Muscle of arm (tissue), 12 donors: ENCODE results near the gene INKA1. TPM values are rescaled to one million over a fixed set of nuclear protein-coding genes. Genes with fewer than 3 reads are reported as not detected.
"Not testable (repeated sequence)": the region's sequence is repeated elsewhere in the genome, so short reads cannot be mapped to it uniquely, and the experiment has no call there.

Source experiments
- DNase-seq: peaks from one replicate; pipeline ENCODE4 v3.0.0-alpha.2; 2013
- polyA plus RNA-seq, 12 donors: library from polyadenylated mRNA; unstranded; fragments of 120-200 nt; gene quantifications; one replicate each; pipeline ENCODE4 v1.2.1, GENCODE V29; 2013; ENCODE audit not compliant: insufficient read length in 12 of 12

The INKA1 gene
- polyA plus RNA-seq, 12 donors = 4.5 to 19.0 (median 8.8) TPM; not detected in 1

DNA sequence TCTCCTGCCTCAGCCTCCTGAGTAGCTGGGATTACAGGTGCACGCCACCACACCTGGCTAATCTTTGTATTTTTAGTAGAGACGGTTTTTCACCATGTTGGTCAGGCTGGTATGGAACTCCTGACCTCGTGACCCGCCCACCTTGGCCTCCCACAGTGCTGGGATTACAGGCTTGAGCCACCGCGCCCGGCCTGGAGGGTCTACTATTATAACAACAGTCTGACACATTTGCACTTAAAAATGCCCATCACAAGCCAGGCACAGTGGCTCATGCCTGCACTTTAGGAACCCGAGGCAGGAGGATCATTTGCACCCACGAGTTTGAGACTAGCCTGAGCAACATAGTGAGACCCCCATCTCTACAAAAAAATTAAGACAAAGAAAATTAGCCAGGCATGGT lies 20.8 kb upstream of the INKA1 start:
- DNase-seq = not testable (repeated sequence)

DNA sequence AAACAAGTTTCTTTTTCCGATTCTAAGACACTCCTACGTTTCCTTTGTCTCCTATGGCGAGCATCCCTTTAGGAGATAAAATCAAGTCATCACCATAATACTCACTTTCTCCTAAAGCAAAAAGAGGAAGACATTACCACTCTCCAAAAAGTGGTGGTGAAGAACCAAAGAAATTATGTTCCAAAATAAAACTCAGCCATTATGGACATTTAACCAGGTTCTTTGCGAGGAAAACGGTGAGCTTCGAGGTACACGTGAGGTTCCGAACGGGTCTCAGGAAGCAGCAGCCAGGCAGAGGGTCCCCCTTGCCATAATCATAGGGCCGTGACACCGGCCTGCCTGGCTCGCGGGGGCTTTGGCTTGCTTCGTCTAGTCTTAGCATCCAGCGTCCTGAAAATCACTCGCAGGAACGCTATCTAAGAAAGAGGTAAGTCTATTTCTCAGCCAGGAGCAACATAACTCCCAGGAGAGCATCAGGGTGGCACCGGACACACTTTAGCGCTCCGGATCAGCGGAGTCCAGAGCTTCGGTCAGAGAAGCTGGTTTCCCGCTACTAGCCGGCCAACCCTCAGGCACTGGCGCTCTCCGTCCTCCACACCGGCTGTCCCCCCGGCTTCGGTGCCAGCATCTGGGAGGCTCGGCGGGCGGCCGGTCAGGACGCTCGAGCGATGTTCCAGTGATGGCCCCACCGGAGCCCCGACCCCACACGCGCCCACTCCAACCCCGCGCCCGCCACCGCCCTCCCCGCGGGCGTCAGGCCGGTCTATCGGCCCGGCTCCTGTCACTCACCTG lies 17.3 kb upstream of the INKA1 start:
- peak; percentile 27 for DNase-seq

DNA sequence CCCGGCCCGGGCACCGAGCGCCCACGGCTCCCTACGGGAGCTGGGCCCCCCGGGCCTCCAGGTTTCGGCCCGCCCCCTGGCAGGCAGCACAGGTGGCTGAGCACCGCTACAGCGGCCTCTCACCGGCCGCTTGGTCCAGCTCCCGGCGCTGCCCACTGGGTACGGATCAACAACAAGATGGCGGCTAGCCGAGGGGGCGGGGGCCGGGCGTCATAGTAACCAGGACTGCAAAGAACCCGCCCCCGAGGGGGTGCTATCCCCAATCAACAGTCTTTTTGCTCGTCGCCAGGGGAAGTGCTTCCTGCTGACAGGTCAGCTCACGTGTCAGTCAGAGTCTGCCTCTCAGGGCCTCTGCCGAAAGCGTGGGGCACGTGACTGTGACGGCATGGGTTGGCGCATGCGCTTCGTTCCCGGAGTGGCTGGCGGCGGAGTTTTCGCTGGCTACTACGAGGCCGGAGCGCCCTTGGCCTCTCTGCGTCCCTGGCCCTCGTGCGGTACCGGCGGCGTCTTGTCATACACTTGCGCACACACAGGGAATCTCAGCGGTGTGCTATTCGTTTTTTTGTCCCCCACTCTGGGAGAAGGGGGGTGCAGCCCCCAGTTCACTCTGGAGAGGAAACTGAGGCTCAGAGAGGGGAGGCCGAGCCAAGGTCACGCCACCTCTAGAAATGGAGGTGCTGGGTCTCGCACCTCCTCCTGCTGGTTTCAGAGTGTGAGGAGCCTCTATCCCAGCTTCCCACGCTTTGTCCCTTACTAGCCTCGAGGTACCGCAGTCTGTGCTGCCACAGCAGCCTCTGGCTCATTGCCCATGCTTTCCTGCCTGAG lies 16.5 kb upstream of the INKA1 start, which contains the start of gene IP6K1:
Gene IP6K1 (minus strand): TSS at position 186 of the 825 bp plus-strand sequence. CDS start 38,502 bp downstream, outside the sequence.
- DNase-seq = peak; percentile 100

DNA sequence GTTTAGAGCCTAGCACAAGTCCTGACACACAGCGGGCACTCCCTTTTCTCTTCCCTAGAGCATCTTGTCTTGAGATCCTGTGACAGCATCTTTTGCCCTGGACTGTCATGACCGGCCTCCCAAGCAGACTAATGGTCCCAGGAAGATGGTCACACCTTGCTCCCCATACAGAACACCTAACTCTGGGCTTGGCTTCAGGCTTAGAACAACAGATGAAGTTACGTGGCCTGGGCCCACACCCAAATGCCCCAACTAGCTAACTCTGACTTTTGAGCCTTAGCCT lies 15.9 kb upstream of the INKA1 start:
- no peak for DNase-seq

DNA sequence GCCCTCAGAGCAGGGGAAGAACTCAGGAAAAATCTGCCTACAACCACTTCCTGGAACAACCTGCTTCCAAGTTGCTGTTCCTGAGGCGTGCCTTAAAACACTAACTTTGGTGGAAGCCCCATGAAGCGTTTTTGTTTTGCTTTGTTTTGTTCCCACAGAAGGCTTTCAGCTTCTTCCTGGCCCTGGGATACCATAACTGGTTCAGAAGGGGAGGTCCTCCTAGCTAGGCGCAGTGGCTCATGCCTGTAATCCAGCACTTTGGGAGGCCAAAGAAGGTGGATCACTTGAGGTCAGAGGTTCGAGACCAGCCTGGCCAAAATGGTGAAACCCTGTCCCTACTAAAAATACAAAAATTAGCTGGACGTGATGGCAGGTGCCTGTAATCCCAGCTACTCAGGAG lies 15.5 kb upstream of the INKA1 start:
- DNase-seq = no peak

DNA sequence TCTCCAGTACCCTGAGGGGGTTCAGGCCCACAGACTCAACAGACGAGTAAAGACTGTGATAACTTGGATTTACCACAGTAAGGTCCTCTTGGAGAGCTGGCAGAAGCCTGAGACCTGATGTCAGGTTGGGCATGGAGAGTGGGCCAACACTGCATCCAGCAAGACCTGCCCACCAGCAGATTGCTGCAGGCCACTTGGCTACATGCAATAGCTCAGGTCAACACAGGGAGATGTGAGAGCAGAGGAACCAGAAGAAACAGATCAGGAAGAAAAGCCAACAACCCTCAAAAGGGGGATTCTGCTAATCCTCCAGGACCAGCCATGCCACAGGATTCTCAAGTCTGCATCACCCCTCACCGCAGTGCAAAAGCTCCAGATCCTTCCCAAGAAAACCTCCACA lies 15.0 kb upstream of the INKA1 start:
- DNase-seq = no peak

DNA sequence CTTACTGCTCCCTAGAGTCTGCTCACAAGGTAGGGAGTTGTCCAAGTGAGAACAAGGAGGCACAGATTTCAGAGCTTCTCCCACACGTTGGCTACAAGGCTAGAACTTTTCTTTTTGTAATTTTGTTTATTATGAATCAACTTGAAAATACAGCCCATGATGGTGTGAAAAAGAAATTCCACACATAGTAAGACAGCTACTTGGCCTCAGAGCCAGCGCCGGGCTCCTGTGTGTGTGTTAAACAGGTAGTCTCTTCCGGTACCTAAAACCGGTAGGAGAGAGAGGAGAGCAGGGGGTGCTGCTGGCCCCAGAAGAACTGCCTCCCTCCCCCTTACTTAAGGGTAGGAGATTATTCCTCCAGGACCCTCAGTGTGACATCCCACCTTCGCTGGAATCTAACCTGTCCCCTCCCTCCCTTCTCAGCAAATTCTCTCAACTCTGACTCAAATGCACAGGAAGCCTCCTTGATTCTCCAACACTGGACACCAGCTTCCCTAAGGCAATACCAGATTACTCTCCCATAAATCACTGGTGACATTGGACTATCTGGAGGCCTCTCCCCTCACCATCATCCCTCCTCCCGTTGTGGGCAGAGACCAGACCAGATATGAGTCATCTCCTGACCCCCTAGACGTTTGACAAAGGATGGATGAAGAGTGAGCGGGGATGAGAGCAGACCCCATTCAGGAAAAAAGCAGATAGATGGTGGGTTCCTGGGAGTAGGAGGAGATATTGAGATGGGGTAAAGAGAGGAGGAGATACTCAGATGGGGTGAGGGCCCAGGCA lies 12.2 kb upstream of the INKA1 start:
- no peak for DNase-seq

DNA sequence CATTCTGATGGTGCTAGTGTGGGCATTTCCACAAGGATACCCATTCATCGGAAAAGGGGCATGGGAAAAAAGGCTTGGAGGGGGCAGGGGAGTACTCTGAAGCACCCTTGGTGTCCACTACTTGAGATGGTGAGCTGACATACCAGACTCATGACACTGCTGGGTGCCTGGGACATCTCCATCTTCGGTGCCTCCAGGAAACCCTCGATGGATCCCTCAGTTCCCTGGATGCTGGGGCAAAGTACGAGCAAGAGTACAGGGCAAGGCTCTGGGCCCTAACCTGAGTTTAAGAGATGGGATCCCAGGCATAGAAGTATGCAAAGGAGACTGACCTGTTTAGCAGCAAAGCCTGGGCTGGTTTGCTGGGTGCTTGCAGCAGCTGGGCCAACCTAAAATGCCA lies 11.5 kb upstream of the INKA1 start:
- no peak for DNase-seq

DNA sequence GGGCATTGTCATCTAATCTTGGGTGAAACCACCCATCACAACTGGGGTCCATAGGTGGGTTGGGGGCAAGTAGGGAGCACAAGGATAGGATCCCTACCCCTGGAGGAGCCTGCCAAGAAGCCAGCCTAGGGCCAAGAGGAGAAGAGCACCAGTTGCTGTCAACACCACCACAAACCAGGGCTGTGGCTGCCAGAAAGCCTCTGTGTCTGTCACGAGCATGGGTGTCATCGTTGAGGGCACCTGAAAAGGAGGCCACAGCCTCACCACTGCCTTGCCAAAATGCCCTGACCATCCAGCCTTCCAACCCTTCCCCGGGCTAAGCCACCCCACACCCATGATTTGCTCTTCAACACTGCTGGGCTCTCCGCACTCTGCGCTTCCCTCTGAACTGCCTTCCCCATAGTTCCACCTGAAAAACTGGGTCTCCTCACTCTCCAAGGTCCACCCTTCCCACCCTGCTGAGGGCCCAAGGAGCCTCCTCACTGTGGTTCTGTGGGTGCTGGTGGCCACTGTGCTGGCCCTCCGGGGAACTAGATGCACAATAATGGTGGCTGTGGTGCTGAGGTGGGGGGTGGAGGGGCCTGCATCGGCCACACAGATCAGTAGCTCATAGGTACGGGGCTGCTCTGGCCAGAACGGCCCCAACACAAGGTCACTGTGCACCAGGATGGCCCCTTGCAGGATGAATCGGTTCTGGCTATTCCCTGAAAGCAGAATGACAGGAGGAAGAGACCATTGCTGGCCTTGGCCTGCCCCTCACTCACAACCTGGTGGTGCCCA lies 10.5 kb upstream of the INKA1 start:
- DNase-seq = no peak

DNA sequence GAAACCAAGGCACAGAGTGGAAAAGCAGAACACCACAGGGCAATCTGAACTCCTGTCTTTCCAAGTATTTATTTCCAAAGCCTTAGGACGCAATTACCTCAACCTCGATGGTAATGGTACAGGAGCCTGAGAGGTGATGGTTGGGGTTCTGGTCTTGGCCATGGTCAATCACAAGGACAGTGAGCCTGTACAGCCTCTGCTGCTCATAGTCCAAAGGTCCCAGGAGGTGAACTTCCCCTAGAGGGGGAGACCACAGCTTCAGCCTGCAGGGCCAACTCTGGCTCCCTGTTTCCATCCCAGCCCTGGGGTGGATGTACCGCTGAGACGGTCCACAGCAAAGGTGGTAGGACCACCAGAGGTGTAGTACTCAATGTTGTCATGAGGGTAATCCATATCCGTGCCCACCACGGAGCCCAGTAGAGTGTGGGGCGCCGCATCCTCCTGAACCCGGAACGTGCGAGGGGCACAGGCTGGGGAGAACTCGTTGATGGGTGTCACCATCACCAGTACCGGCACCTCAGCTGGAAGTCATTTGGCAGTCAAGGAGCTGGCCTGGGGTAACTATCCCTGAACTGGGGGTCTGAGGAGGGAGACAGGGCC lies 9.5 kb upstream of the INKA1 start:
- DNase-seq = no peak

DNA sequence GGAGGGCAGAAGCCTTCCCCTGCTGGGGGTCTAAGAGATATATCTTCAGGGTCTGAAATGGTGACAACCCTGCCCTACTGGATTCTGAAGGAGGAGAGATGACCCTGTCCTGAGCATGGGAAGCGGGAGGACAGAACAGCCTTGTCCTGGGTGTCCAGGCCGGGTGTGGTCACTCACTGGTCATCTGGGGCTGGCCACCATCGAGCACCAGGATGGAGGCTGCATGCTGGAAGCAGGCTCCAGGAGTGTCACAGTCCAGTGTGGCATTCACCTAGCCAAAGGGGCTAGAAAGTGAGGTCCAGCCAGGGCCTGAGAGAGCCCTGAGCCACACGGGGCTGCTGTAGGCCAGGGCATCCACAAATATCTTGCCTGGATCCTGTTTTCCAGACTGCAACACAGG lies 8.6 kb upstream of the INKA1 start:
- no peak for DNase-seq

DNA sequence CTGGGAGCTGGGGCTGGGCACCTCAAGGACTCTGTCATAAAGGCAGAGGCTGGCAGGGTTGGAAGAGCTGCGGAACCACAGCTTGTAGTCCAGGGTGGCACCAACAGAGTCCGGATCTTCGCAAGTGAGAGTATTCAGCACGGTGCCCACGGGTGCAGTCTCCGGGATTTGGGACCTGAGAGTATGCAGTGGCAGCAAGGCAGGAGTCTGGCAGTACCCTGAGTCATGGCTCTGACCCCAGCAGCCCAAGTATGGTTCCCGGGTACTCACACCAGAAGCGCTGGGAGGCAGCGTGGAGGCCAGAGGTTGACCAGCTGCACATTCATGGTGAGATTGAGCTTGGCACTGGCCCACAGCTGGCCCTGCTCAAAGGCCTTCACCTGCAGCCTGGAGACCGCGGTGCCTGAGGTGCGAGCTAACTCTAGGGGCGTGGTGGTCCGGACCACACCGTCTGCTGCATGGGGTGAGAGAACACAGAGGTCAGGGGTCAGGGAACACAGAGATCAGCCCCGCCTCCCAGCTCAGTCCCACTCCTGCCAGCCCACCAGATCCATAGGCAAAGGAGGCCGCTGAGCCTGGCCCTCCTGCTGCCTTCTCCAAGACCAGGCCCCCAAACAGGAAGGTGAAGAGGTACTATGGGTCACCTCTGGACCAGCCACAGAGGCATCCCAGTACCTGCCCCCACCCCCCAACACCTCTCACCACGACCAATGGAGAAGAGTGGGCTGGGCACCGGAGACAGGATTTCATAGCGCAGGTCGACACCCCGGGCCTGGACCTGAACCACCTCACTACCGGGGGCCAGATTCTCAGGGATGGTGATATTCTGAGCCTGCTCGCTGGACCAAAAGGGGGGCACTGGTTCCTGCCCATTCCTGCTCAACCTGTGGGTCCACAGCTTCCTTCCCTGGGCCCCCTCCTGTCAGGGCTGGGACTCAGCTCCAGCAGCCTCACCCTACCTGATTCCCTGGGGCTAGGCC lies 7.8 kb upstream of the INKA1 start:
- DNase-seq = no peak

DNA sequence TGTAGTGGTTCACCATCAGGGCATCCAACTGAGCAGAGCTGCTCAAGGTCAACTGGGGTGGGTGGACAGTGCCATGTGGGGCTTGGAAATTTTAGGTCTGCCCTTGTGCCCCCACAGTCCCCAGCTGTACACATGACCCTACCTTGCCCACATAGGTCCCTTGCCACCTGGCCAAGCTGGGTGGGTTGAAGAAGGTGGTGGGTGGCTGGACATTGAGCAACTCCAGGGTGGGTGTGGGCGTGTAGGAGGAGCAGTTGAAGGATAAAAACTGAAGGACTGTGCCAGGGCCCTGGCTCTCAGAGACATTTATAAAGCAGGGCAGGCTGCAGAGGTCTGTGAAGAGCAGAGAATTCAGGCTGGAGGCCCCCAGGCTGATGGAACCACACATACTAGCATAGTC lies 4.0 kb upstream of the INKA1 start:
- DNase-seq = no peak

DNA sequence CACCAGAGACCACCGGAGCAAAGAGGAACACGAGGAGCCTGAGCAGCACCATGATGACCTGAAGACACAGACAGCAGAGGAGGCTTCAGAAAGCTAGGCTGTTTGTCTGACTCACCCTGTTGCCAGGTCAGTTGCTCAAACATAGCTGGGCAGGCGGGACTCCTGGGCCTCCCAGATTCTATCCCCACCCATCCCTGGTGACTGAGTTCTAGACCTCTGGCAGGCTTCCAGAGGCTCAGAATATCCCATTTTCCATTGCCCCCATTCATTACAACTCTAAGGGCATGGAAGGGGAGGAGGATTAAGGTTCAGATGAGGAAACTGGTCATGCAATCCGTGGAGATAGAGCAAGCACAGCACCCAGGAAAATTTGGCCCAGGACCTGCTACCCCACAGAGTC lies 3.3 kb upstream of the INKA1 start, which contains the start of gene CDHR4:
Gene CDHR4 (minus strand): TSS at position 113 of the 400 bp plus-strand sequence. CDS start 61 bp downstream, at position 52.
- DNase-seq = no peak

DNA sequence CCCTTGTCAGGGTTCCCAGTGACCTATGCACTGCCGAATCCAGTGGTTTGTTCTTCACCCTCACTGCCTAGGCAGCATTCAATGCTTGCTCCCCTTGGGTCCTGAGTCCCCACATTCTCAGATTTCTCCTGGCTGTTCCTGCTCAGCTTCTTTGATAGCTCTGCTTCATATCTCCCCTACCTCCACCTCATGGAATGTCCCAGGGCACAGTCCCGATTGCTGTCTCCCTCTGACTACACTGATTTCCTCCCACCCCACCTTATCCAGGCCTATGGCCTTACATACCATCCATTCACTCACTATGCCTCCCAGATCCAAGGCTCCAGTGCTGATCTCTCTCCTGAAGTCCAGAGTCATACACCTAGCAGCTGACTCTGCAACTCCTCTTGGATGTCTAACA lies 1.9 kb upstream of the INKA1 start:
- no peak for DNase-seq

DNA sequence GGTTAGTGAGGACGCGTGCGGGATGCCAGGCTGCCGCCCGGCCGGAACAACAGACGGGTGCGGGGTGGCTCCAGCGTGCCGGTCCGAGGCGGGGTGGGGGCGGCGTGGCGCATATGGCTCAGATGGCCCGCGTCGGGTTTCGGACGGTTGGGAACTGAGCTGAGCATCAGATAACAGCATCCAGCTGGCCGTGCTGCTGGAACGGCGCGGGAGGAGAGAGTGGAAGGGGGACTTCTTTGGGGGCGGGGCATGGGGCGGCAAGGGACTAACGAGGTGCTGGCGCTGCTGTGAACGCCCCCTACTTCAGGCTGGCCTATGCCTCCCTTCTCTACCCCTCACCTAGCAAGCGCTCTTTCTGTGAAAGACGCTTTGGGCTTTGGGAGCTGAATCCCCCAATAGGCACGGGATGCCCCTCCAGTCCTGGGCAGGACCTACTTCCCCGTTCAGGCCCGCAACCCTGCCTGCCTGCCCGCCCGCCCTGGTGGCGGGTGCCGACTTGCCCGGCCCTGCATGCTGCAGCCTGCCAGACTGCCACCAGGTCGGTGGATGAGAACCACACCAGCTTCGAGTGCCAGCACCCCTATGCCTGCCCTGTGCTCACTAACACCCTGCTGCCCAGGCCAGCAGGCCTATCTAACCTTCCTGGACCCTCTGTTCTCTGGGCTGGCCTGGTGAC lies 542 bp downstream of the INKA1 start:
- DNase-seq = peak; percentile 70

DNA sequence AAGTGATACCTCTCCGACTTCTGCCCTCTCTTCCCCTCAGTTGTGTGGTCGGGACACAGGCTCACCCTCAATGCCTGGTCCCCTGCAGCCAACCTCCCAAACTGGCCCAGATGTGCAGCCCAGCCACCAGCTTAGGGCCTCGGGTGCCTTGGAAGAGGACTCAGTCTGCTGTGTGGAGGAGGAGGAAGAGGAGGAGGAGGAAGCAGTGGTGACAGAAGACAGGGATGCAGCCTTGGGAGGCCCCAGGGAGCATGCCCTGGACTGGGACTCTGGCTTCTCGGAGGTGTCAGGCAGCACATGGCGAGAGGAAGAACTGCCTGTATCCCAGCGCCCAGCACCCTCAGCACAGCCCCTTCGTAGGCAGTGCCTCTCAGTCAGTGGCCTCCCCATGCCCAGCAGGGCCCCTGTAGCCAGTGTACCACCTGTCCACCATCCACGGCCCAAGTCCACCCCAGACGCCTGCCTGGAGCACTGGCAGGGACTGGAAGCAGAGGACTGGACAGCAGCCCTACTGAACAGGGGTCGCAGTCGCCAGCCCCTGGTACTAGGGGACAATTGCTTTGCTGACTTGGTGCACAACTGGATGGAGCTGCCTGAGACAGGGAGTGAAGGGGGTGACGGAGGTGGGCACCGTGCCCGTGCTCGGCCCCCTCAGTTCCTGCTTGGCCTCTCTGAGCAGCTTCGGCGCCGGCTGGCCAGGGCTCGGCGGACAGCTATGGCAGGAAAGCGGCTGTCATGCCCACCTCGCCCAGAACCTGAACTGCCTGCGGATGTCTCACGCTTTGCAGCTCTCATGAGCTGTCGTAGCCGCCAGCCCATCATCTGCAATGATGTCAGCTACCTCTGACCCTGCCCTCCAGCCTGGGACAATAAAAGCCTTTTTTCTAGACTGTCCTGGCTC lies 1.3 kb downstream of the INKA1 start:
- no peak for DNase-seq

DNA sequence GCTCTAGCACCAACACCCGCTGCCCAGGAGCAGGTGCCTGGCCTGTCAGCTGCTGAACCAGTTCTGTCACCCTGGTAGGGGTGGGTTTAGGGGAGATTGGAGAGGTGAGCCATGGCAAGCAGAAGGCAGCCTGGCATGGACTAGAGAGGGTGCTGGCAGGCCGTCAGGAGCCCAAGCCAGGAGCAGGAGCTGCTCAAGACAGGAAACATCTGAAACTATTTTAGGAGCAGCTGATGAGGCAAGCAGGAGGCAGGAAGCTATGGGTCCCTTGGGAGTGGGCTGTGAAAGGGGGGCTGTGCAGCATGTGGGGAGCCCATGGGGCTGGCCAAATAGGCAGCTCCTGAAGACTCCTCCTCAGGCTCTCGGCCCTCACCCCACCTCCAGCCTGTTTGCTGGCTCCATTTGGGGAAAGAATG lies 2.3 kb downstream of the INKA1 start:
- peak; percentile 93 for DNase-seq
